ENCODE results near the gene YES1. TPM values are rescaled to one million over a fixed set of nuclear protein-coding genes. Genes with fewer than 3 reads are reported as not detected.

The YES1 gene
- total and polyA plus RNA-seq, 2 of the 13 experiments (the other 11 are each of a cell fraction or from before 2014, with no cell fraction given) = 17.2 to 70.8 TPM

- TF ChIP-seq ZNF180 (CRISPR knock-in tag; IDR thresholded peaks at IDR 0.05; ENCODE audit: borderline replicate concordance, low read depth) (no peak), FOXJ3 (CRISPR knock-in tag; IDR thresholded peaks at IDR 0.05; ENCODE audit: borderline replicate concordance) (no peak), JUN (CRISPR knock-in tag; IDR thresholded peaks at IDR 0.05) (no peak), ZNF350 (CRISPR knock-in tag; IDR thresholded peaks at IDR 0.05; ENCODE audit: borderline replicate concordance, low read depth) (0 out of 2 replicates have a peak, but pooled peaks have one; percentile 21), MIXL1 (CRISPR knock-in tag; IDR thresholded peaks at IDR 0.05) (no peak), ADNP (CRISPR knock-in tag; IDR thresholded peaks at IDR 0.05) (no peak), LBX2 (CRISPR knock-in tag; IDR thresholded peaks at IDR 0.05; ENCODE audit: borderline replicate concordance) (no peak), SIN3A (IDR thresholded peaks at IDR 0.05; ENCODE audit: borderline replicate concordance, low read depth, low read length) (peak; percentile 61; the same call in 1 of the 2 replicates), ZNF557 (CRISPR knock-in tag; IDR thresholded peaks at IDR 0.05) (no peak), ZNF33A (CRISPR knock-in tag; IDR thresholded peaks at IDR 0.05; ENCODE audit: borderline replicate concordance) (no peak), YY1 (IDR thresholded peaks at IDR 0.05; ENCODE audit: insufficient read depth, insufficient replicate concordance, low read depth, low read length) (no peak), EZH2 (conservative IDR thresholded peaks at IDR 0.05; ENCODE audit: low read depth, low read length) (no peak), ZMAT5 (CRISPR knock-in tag; IDR thresholded peaks at IDR 0.05; ENCODE audit: borderline replicate concordance, low read depth) (no peak), TSC22D2 (CRISPR knock-in tag; IDR thresholded peaks at IDR 0.05; ENCODE audit: borderline replicate concordance) (no peak), TAF1 (CRISPR knock-in tag; IDR thresholded peaks at IDR 0.05) (peak; percentile 44; the same call in 1 of the 2 replicates), MTA3 (CRISPR knock-in tag; IDR thresholded peaks at IDR 0.05) (no peak), ZNF317 (CRISPR knock-in tag; IDR thresholded peaks at IDR 0.05) (no peak), MEIS2 (CRISPR knock-in tag; IDR thresholded peaks at IDR 0.05) (no peak), ELF1 (CRISPR knock-in tag; IDR thresholded peaks at IDR 0.05) (no peak), SOX5 (CRISPR knock-in tag; IDR thresholded peaks at IDR 0.05; ENCODE audit: borderline replicate concordance) (no peak), CHD4 (IDR thresholded peaks at IDR 0.05; ENCODE audit: borderline replicate concordance, low read length) (no peak), THAP7 (CRISPR knock-in tag; IDR thresholded peaks at IDR 0.05) (peak; percentile 49; the same call in 1 of the 2 replicates), MYC (CRISPR knock-in tag; IDR thresholded peaks at IDR 0.05; ENCODE audit: borderline replicate concordance) (no peak), NFKB2 (CRISPR knock-in tag; IDR thresholded peaks at IDR 0.05; ENCODE audit: borderline replicate concordance) (0 out of 2 replicates have a peak, but pooled peaks have one; percentile 23), ZNF768 (CRISPR knock-in tag; IDR thresholded peaks at IDR 0.05) (no peak), ZNF749 (CRISPR knock-in tag; IDR thresholded peaks at IDR 0.05; ENCODE audit: borderline replicate concordance) (no peak), MXI1 (IDR thresholded peaks at IDR 0.05; ENCODE audit: borderline replicate concordance, low read depth, low read length) (no peak), SAFB2 (CRISPR knock-in tag; IDR thresholded peaks at IDR 0.05; ENCODE audit: borderline replicate concordance, low read depth) (peak; percentile 47; the same call in 1 of the 2 replicates), ARNT2 (CRISPR knock-in tag; IDR thresholded peaks at IDR 0.05; ENCODE audit: low read depth) (no peak), REL (CRISPR knock-in tag; conservative IDR thresholded peaks at IDR 0.05) (0 out of 2 replicates have a peak, but pooled peaks have one; percentile 0), ZFY (CRISPR knock-in tag; IDR thresholded peaks at IDR 0.05) (peak; percentile 87)
Observed at GRCh38 chr18:811892-812375, at the start of gene YES1 (continued).

Data from HepG2 (cell line).